K562 (cell line): ENCODE measurements around the gene KCNK2.

Source experiments
- ARNT ChIP-seq, 2 experiments: fragments of 450-650 bp; IDR thresholded peaks; 2 replicates each; pipeline ENCODE4 v1.6.1; 2016; ENCODE audit warnings: mild to moderate bottlenecking in 1 of 2
- FOXM1 ChIP-seq, 2 experiments: fragments of 450-650 bp in 1 of 2; sonication (generic) in 1 of 2; formaldehyde crosslinking in 1 of 2; IDR thresholded peaks; 2 replicates each; pipeline versions ENCODE4 v1.6.1 to v1.9.0; 2017 to 2022; ENCODE audit warnings: low read depth in 2 of 2, mild to moderate bottlenecking in 2 of 2, missing genetic modification reagents in 1 of 2, moderate library complexity in 1 of 2
- NRF1 ChIP-seq, 2 experiments: fragments of 450-650 bp; IDR thresholded peaks in 1 of 2; conservative IDR thresholded peaks in 1 of 2; 2 replicates each; pipeline ENCODE4 v1.6.1; 2014; ENCODE audit warnings: mild to moderate bottlenecking in 2 of 2
- POLR2AphosphoS5 ChIP-seq: IDR thresholded peaks from 2 replicates; pipeline ENCODE4 v1.6.1; 2011; ENCODE audit warnings: mild to moderate bottlenecking, low read depth, low read length, moderate library complexity; ENCODE audit not compliant: control insufficient read depth, insufficient read depth
- SFPQ ChIP-seq: fragments of 200-400 bp; formaldehyde crosslinking; IDR thresholded peaks from 2 replicates; pipeline ENCODE4 v1.6.1; 2017; ENCODE audit warnings: mild to moderate bottlenecking, low read depth, low read length, moderate library complexity
- TF ChIP-seq, protein P1 (sequence below), 3 experiments: IDR thresholded peaks in 2 of 3; conservative IDR thresholded peaks in 1 of 3; 2 replicates each; pipeline ENCODE4 v1.5.1; 2011 to 2012; ENCODE audit warnings: low read length in 3 of 3, mild to moderate bottlenecking in 3 of 3, control low read depth in 2 of 3, improper control_type of control experiment in 1 of 3, inconsistent platforms in 1 of 3, low read depth in 1 of 3, mixed read lengths in 1 of 3, moderate library complexity in 1 of 3; ENCODE audit not compliant: insufficient read depth in 2 of 3

DNA sequence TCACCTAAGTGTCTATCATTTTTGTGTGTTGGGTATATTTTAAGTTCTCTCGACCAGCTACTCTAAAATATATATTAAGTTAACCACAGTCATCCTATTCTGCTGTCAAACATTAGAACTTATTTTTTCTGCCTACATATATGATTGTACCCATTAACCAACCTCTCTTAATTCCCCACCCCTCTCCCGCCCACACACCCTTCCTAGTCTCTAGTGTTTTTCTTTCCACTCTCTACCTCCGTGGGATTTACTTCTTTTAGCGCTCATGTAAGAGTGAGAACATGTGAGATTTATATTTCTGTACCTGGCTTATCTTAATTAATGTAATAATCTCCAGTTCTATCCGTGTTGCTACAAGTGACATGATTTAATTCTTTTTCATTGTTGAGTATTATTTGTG is 26.6 kb downstream of the KCNK2 start:
- TF ChIP-seq NRF1 (conservative IDR thresholded peaks at IDR 0.05 in 1 of 2, IDR thresholded peaks at IDR 0.05 in 1 of 2) (no peak), FOXM1 (IDR thresholded peaks at IDR 0.05; ENCODE audit: low read depth) (no peak), FOXM1 (CRISPR knock-in tag; IDR thresholded peaks at IDR 0.05; ENCODE audit: low read depth) (no peak), ARNT (IDR thresholded peaks at IDR 0.05) (no peak), SFPQ (no peak), POLR2AphosphoS5 (no peak)
- TF ChIP-seq, protein P1, sequence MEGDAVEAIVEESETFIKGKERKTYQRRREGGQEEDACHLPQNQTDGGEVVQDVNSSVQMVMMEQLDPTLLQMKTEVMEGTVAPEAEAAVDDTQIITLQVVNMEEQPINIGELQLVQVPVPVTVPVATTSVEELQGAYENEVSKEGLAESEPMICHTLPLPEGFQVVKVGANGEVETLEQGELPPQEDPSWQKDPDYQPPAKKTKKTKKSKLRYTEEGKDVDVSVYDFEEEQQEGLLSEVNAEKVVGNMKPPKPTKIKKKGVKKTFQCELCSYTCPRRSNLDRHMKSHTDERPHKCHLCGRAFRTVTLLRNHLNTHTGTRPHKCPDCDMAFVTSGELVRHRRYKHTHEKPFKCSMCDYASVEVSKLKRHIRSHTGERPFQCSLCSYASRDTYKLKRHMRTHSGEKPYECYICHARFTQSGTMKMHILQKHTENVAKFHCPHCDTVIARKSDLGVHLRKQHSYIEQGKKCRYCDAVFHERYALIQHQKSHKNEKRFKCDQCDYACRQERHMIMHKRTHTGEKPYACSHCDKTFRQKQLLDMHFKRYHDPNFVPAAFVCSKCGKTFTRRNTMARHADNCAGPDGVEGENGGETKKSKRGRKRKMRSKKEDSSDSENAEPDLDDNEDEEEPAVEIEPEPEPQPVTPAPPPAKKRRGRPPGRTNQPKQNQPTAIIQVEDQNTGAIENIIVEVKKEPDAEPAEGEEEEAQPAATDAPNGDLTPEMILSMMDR (IDR thresholded peaks at IDR 0.05 in 2 of 3, conservative IDR thresholded peaks at IDR 0.05 in 1 of 3; ENCODE audit: insufficient read depth in 2 of 3, low read depth in 1 of 3, low read length in 3 of 3): no peak
